Liver (tissue), 3 donors: ENCODE measurements around the gene PHOSPHO1.

Experiments
- EGR1 ChIP-seq, 2 donors: IDR thresholded peaks; 2 replicates each; pipeline ENCODE4 v1.6.1; 2016 to 2018; ENCODE audit warnings: antibody characterized with exemption in 2 of 2, low read depth in 2 of 2
- GABPA ChIP-seq, 2 donors: IDR thresholded peaks in 1 of 2; conservative IDR thresholded peaks in 1 of 2; 2 replicates each; pipeline ENCODE4 v1.6.1; 2016; ENCODE audit warnings: antibody characterized with exemption in 2 of 2, mild to moderate bottlenecking in 1 of 2, moderate library complexity in 1 of 2
- HNF4G ChIP-seq: IDR thresholded peaks from 2 replicates; pipeline ENCODE4 v1.6.1; 2016; ENCODE audit warnings: antibody characterized with exemption
- JUND ChIP-seq, 2 donors: IDR thresholded peaks; 2 replicates each; pipeline ENCODE4 v1.6.1; 2016; ENCODE audit warnings: antibody characterized with exemption in 2 of 2
- RAD21 ChIP-seq, 2 donors: IDR thresholded peaks; 2 replicates each; pipeline ENCODE4 v1.6.1; 2016; ENCODE audit warnings: antibody characterized with exemption in 2 of 2, mild to moderate bottlenecking in 2 of 2
- REST ChIP-seq: IDR thresholded peaks from 2 replicates; pipeline ENCODE4 v1.6.1; 2016; ENCODE audit warnings: antibody characterized with exemption, mild to moderate bottlenecking
- RXRA ChIP-seq, 2 donors: IDR thresholded peaks; 2 replicates each; pipeline ENCODE4 v1.6.1; 2017 to 2018; ENCODE audit warnings: antibody characterized with exemption in 2 of 2, mild to moderate bottlenecking in 1 of 2
- YY1 ChIP-seq: IDR thresholded peaks from 2 replicates; pipeline ENCODE4 v1.6.1; 2016; ENCODE audit warnings: antibody characterized with exemption, mild to moderate bottlenecking
- ZBTB33 ChIP-seq: IDR thresholded peaks from 2 replicates; pipeline ENCODE4 v1.6.1; 2016; ENCODE audit warnings: antibody characterized with exemption
- TF ChIP-seq, protein P1 (sequence below): fragments of 150-350 bp; IDR thresholded peaks from 2 replicates; pipeline ENCODE4 v1.5.1; 2017; ENCODE audit warnings: improper control_type of control experiment, low read depth, low read length; ENCODE audit not compliant: missing input control
- TF ChIP-seq, protein P2 (sequence below): IDR thresholded peaks from 2 replicates; pipeline ENCODE4 v1.6.1; 2016; ENCODE audit warnings: antibody characterized with exemption
- donor health status: healthy.
- donor health status: healthy.

- TF ChIP-seq HNF4G (no peak), GABPA (IDR thresholded peaks at IDR 0.05 in 1 of 2, conservative IDR thresholded peaks at IDR 0.05 in 1 of 2) (no peak), RAD21 (IDR thresholded peaks at IDR 0.05) (no peak), EGR1 (IDR thresholded peaks at IDR 0.05; ENCODE audit: low read depth in 2 of 2) (no peak), YY1 (no peak), REST (no peak), JUND (IDR thresholded peaks at IDR 0.05) (no peak), ZBTB33 (no peak), RXRA (IDR thresholded peaks at IDR 0.05) (no peak)
- TF ChIP-seq, protein P1, sequence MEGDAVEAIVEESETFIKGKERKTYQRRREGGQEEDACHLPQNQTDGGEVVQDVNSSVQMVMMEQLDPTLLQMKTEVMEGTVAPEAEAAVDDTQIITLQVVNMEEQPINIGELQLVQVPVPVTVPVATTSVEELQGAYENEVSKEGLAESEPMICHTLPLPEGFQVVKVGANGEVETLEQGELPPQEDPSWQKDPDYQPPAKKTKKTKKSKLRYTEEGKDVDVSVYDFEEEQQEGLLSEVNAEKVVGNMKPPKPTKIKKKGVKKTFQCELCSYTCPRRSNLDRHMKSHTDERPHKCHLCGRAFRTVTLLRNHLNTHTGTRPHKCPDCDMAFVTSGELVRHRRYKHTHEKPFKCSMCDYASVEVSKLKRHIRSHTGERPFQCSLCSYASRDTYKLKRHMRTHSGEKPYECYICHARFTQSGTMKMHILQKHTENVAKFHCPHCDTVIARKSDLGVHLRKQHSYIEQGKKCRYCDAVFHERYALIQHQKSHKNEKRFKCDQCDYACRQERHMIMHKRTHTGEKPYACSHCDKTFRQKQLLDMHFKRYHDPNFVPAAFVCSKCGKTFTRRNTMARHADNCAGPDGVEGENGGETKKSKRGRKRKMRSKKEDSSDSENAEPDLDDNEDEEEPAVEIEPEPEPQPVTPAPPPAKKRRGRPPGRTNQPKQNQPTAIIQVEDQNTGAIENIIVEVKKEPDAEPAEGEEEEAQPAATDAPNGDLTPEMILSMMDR = no peak
- TF ChIP-seq, protein P2, sequence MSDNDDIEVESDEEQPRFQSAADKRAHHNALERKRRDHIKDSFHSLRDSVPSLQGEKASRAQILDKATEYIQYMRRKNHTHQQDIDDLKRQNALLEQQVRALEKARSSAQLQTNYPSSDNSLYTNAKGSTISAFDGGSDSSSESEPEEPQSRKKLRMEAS = no peak
These were observed 38.8 kb upstream of the PHOSPHO1 start for GRCh38 chr17:49269356-49269755.
